HepG2 (cell line): ENCODE measurements around the gene NEBL. TPM values are rescaled to one million over a fixed set of nuclear protein-coding genes. Genes with fewer than 3 reads are reported as not detected.
A peak's percentile ranks its signal among the peaks of the same experiment; 100 is the strongest.

Source experiments
- ATAC-seq: fragments of 200-7000 bp; cut with Tn5 transposase; 3 replicates; pipeline ENCODE4 v1.9.1; 2020; ENCODE audit warnings: mild to moderate bottlenecking, moderate library complexity
- BruUV-seq: library from RNA; stranded (reverse); fragments of 400-500 nt; replicated peaks from 2 replicates; lab custom pipeline; 2021; lab: Mats Ljungman, UMichigan
- CTCF ChIA-PET: fragments of 300-600 bp; formaldehyde crosslinking; extraction: SDS; loops from one replicate; lab custom pipeline; 2021; ENCODE audit warnings: low total read pairs, inconsistent platforms, low intra/inter-chr PET ratio; lab: Yijun Ruan, JAX
- POLR2A ChIA-PET: fragments of 350-600 bp; sonication (Branson Sonifier 250); formaldehyde crosslinking; loops from one replicate; lab custom pipeline; 2020; ENCODE audit warnings: antibody characterized with exemption, inconsistent platforms; lab: Yijun Ruan, JAX
- DNase-seq: peaks from one replicate; pipeline ENCODE4 v3.0.0-alpha.2; 2015; ENCODE audit warnings: low spot score
- FAIRE-seq: peaks from 3 replicates; lab custom pipeline; 2011; peaks lifted over from hg19 to GRCh38; lab: Jason Lieb, UNC
- H2AFZ ChIP-seq: one replicate; pipeline ENCODE4 v1.6.1; 2011; ENCODE audit warnings: low read length, inconsistent platforms
- H3K27ac ChIP-seq: fragments of 300-600 bp; 3 replicates; pipeline ENCODE4 v1.8.0; 2011; ENCODE audit warnings: mixed run types, mild to moderate bottlenecking, mixed read lengths, low read length, inconsistent platforms; ENCODE audit not compliant: insufficient read depth; ENCODE audit errors: extremely low read length
- H3K27me3 ChIP-seq, 2 experiments: fragments of 200-600 bp in 1 of 2; 2 replicates in 1 of 2; 3 replicates in 1 of 2; pipeline versions ENCODE4 v1.6.0 to v1.8.0; 2011; ENCODE audit warnings: low read length in 2 of 2, mild to moderate bottlenecking in 2 of 2, moderate library complexity in 2 of 2, inconsistent platforms in 1 of 2; ENCODE audit not compliant: insufficient read depth in 2 of 2, control insufficient read depth in 1 of 2
- H3K36me3 ChIP-seq, 2 experiments: fragments of 200-600 bp in 1 of 2; replicated peaks in 1 of 2; 2 replicates in 1 of 2; 3 replicates in 1 of 2; pipeline versions ENCODE4 v1.5.1 to v1.8.0; 2011; ENCODE audit warnings: low read length in 2 of 2, inconsistent platforms in 1 of 2; ENCODE audit not compliant: insufficient read depth in 2 of 2, control insufficient read depth in 1 of 2
- H3K4me1 ChIP-seq: 2 replicates; pipeline ENCODE4 v1.5.1; 2012; ENCODE audit warnings: low read length, inconsistent platforms; ENCODE audit not compliant: insufficient read depth
- H3K4me2 ChIP-seq: 2 replicates; pipeline ENCODE4 v1.6.0; 2011; ENCODE audit warnings: low read depth, low read length, inconsistent platforms
- H3K4me3 ChIP-seq, 3 experiments: fragments of 200-600 bp in 1 of 3; sonication (generic), shearing (Covaris generic) in 1 of 3; replicated peaks in 1 of 3; 2 replicates each; pipeline ENCODE4 v1.5.1; 2011 to 2016; ENCODE audit warnings: low read length in 3 of 3, inconsistent platforms in 2 of 3, low read depth in 2 of 3, mild to moderate bottlenecking in 2 of 3, control low read depth in 1 of 3, mixed read lengths in 1 of 3; ENCODE audit not compliant: insufficient read depth in 1 of 3
- H3K79me2 ChIP-seq: one replicate; pipeline ENCODE4 v1.6.1; 2011; ENCODE audit warnings: low read length, inconsistent platforms; ENCODE audit not compliant: insufficient read depth
- H3K9ac ChIP-seq: 2 replicates; pipeline ENCODE4 v1.6.0; 2011; ENCODE audit warnings: mild to moderate bottlenecking, low read depth, low read length, inconsistent platforms; ENCODE audit not compliant: insufficient read depth
- H3K9me3 ChIP-seq: 2 replicates; pipeline ENCODE4 v1.5.1; 2012; ENCODE audit warnings: mild to moderate bottlenecking, low read length
- H4K20me1 ChIP-seq: 2 replicates; pipeline ENCODE4 v1.6.0; 2011; ENCODE audit warnings: inconsistent platforms, mild to moderate bottlenecking, low read length, moderate library complexity; ENCODE audit not compliant: insufficient read depth
- CREB1 ChIP-seq, 2 experiments: fragments of 450-650 bp in 1 of 2; IDR thresholded peaks; 2 replicates each; pipeline ENCODE4 v1.6.1; 2016 to 2017; ENCODE audit warnings: control low read depth in 1 of 2, mild to moderate bottlenecking in 1 of 2, missing compliant biosample characterization in 1 of 2, missing genetic modification characterization in 1 of 2
- LCORL ChIP-seq, 2 experiments: fragments of 450-650 bp in 1 of 2; sonication (generic) in 1 of 2; formaldehyde crosslinking in 1 of 2; IDR thresholded peaks; 2 replicates each; pipeline versions ENCODE4 v1.5.0 to v1.6.1; 2017 to 2020; ENCODE audit warnings: antibody characterized with exemption in 1 of 2, missing genetic modification reagents in 1 of 2
- MAF1 ChIP-seq: sonication (generic); formaldehyde crosslinking; IDR thresholded peaks from 2 replicates; pipeline ENCODE4 v1.5.0; 2020; ENCODE audit warnings: missing genetic modification reagents, borderline replicate concordance
- MNT ChIP-seq: fragments of 450-650 bp; IDR thresholded peaks from 2 replicates; pipeline ENCODE4 v1.6.1; 2016
- ZBTB14 ChIP-seq: sonication (generic); formaldehyde crosslinking; IDR thresholded peaks from 2 replicates; pipeline ENCODE4 v1.4.0; 2020; ENCODE audit warnings: missing genetic modification reagents
- ZFP90 ChIP-seq: sonication (generic); formaldehyde crosslinking; IDR thresholded peaks from 2 replicates; pipeline ENCODE4 v1.8.0; 2022; ENCODE audit warnings: missing genetic modification reagents, mild to moderate bottlenecking, inconsistent platforms, borderline replicate concordance
- ZNF264 ChIP-seq: sonication (generic); formaldehyde crosslinking; IDR thresholded peaks from 2 replicates; pipeline ENCODE4 v1.4.0; 2020; ENCODE audit warnings: missing genetic modification reagents
- ZNF503 ChIP-seq: sonication (generic); formaldehyde crosslinking; IDR thresholded peaks from 2 replicates; pipeline ENCODE4 v1.4.0; 2020; ENCODE audit warnings: missing genetic modification reagents
- ZNF576 ChIP-seq: sonication (generic); formaldehyde crosslinking; IDR thresholded peaks from 2 replicates; pipeline ENCODE4 v1.4.0; 2020; ENCODE audit warnings: mild to moderate bottlenecking, missing genetic modification reagents
- ZNF644 ChIP-seq: IDR thresholded peaks from 2 replicates; pipeline ENCODE4 v1.6.1; 2016; ENCODE audit warnings: low read depth
- WGBS: methylation state at CpG from one replicate; pipeline ENCODE4 v1.1.6; 2017; ENCODE audit warnings: low lambda C conversion rate; 5-methylcytosine and 5-hydroxymethylcytosine counted together
- in situ Hi-C: cut with HindIII; loops from 2 replicates; pipeline ENCODE4 v1.10.0; 2017; ENCODE audit warnings: low pct_unique_long_range_greater_than_20kb; ENCODE audit not compliant: extremely low pct_ligation_motif_present
- intact Hi-C: fragments of 100-400 bp; cut with micrococcal nuclease; formaldehyde crosslinking; loops from one replicate; pipeline ENCODE4 v1.10.0; 2022; ENCODE audit not compliant: unreplicated experiment
- polyA plus RNA-seq, 8 experiments: library from polyadenylated mRNA; depleted of rRNA in 3 of 8; stranded (reverse) in 7 of 8; unstranded in 1 of 8; fragments of >200 nt; fragmentation: Illumina TruSeq in 4 of 8; extraction: Trizol in 4 of 8; gene quantifications; 2 replicates each; pipeline versions ENCODE4 v1.2.1 to v1.2.3, GENCODE V29; 2011 to 2016; ENCODE audit warnings: low read depth in 4 of 8, missing spikeins in 1 of 8, mixed read lengths in 1 of 8; ENCODE audit not compliant: insufficient read depth in 1 of 8
- total RNA-seq, 5 experiments: library from RNA; depleted of rRNA; stranded (reverse); fragments of >200 nt; fragmentation: Illumina TruSeq; extraction: Trizol; gene quantifications; 2 replicates each; pipeline ENCODE4 v1.2.3, GENCODE V29; 2016; ENCODE audit warnings: low read depth in 1 of 5

The NEBL gene
- total and polyA plus RNA-seq, 2 of the 13 experiments (the other 11 are each of a cell fraction or from before 2014, with no cell fraction given): not detected

- POLR2A ChIA-PET: no interaction called here
- no peak overlapping the region for H3K4me2 ChIP-seq
- no peaks in the 10 kb centered on the region for H3K4me1 ChIP-seq
- H3K4me3 ChIP-seq: no peak overlapping the region
- no peaks in the 10 kb centered on the region; a peak in 1 of 5 replicates for H3K27me3 ChIP-seq
- no peak overlapping the region for H2AFZ ChIP-seq
- intact Hi-C loops: no loop called here
- CTCF ChIA-PET: no interaction called here
- ATAC-seq: no peak
- H4K20me1 ChIP-seq: no peaks in the 10 kb centered on the region
- no peak overlapping the region for H3K9ac ChIP-seq
- H3K36me3 ChIP-seq: no peaks in the 10 kb centered on the region
- H3K79me2 ChIP-seq: no peaks in the 10 kb centered on the region
- no peak overlapping the region for H3K27ac ChIP-seq
- no peak for DNase-seq
- no TSS peak for BruUV-seq
- TF ChIP-seq LCORL (IDR thresholded peaks at IDR 0.05) (no peak), LCORL (CRISPR knock-in tag; IDR thresholded peaks at IDR 0.05) (no peak), MNT (peak; percentile 91), ZNF503 (CRISPR knock-in tag) (no peak), ZNF644 (no peak), MAF1 (CRISPR knock-in tag) (no peak)
- TF ChIP-seq, all 625 proteins: peak for 1
- 2% methylated on average over 2 of the region's 2 CpGs for WGBS
- in situ Hi-C loops: no loop called here
- FAIRE-seq: no peak
- no peaks in the 10 kb centered on the region for H3K9me3 ChIP-seq
Measured at GRCh38 chr10:20846263-20846662, 50.8 kb downstream of the NEBL start.

GRCh38 chr10:20841419-20841818, 55.7 kb downstream of the NEBL start:
- Histone ChIP-seq H3K4me1 (no peaks in the 10 kb centered on the region), H3K4me3 (no peak overlapping the region), H3K79me2 (no peaks in the 10 kb centered on the region), H3K36me3 (no peaks in the 10 kb centered on the region), H3K27me3 (no peaks in the 10 kb centered on the region), H2AFZ (no peak overlapping the region), H4K20me1 (no peaks in the 10 kb centered on the region), H3K9me3 (no peaks in the 10 kb centered on the region)
- CTCF ChIA-PET: no interaction called here
- intact Hi-C loops (no loop called here), in situ Hi-C loops (no loop called here)
- DNase-seq: no peak
- 61% methylated on average over 2 of the region's 2 CpGs for WGBS
- BruUV-seq: no TSS peak
- TF ChIP-seq ZFP90: no peak
- TF ChIP-seq CREB1 (IDR thresholded peaks at IDR 0.05): peak; percentile 66; the same call in 1 of the 2 replicates
- no peak for TF ChIP-seq CREB1 (CRISPR knock-in tag; IDR thresholded peaks at IDR 0.05)
- TF ChIP-seq ZBTB14 (CRISPR knock-in tag): no peak
- TF ChIP-seq ZNF264: no peak
- no peak for TF ChIP-seq ZNF576
- TF ChIP-seq, all 625 proteins: peak for 1
- no peak overlapping the region for H3K27ac ChIP-seq
- POLR2A ChIA-PET: no interaction called here
- no peak for ATAC-seq
- no peak overlapping the region for H3K4me2 ChIP-seq
- FAIRE-seq: no peak
- no peak overlapping the region for H3K9ac ChIP-seq
